GM10266 (cell line): ENCODE results near the gene RBPJ.

Source experiments
- DNase-seq: peaks from one replicate; pipeline ENCODE4 v3.0.0; 2012; ENCODE audit errors: extremely low spot score
- CTCF ChIP-seq: IDR thresholded peaks from 2 replicates; pipeline ENCODE4 v1.5.1; 2012; ENCODE audit warnings: mild to moderate bottlenecking, low read depth; ENCODE audit not compliant: control insufficient read depth, insufficient read depth; ENCODE audit errors: missing control alignments

Gene RBPJ

GRCh38 chr4:26424838-26425237, 104.0 kb downstream of the RBPJ start:
- DNase-seq = no peak
- no peak for TF ChIP-seq CTCF

GRCh38 chr4:26425953-26426352, 105.1 kb downstream of the RBPJ start:
- DNase-seq = no peak
- no peak for TF ChIP-seq CTCF

- TF ChIP-seq CTCF = no peak
- DNase-seq = no peak
These were observed 106.1 kb downstream of the RBPJ start for GRCh38 chr4:26426892-26427291.

- no peak for TF ChIP-seq CTCF
- no peak for DNase-seq
These were observed 109.1 kb downstream of the RBPJ start for GRCh38 chr4:26429910-26430309.

- DNase-seq = no peak
- TF ChIP-seq CTCF = no peak
These were observed 110.8 kb downstream of the RBPJ start for GRCh38 chr4:26431461-26432180.

- no peak for DNase-seq
- TF ChIP-seq CTCF = no peak
These were observed 111.6 kb downstream of the RBPJ start for GRCh38 chr4:26432419-26432818.

- DNase-seq = no peak
- no peak for TF ChIP-seq CTCF
These were observed 112.7 kb downstream of the RBPJ start for GRCh38 chr4:26433556-26433955.
